Loucy (cell line): Measurements from ENCODE around the gene KRT3.

Source experiments
- CTCF ChIP-seq: fragments of 200-600 bp; sonication (generic); conservative IDR thresholded peaks from 2 replicates; pipeline ENCODE4 v1.5.1; 2014; ENCODE audit warnings: mild to moderate bottlenecking, antibody characterized with exemption, low read length
- EZH2phosphoT487 ChIP-seq: fragments of 200-600 bp; IDR thresholded peaks from 2 replicates; pipeline ENCODE4 v1.6.1; 2018; ENCODE audit warnings: antibody characterized with exemption, mild to moderate bottlenecking, moderate library complexity, borderline replicate concordance

DNA sequence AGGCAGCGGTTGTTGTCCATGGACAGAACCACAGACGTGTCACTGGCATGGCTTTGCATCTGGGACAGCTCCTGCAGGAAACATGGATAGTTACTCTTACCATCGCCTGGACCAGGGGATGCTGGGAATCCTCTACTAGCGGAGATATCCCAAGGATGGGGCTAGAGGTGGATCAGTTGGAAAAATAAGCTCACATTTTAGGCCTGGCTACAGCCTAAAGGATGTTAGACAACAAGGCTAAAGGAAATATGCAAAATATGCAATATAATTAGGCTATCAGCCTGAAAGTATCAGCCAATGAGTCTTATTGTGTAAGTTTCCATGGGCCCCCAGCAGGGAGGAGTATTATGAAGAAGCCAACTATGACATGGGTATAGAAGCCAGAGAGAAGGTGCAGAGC lies 23.7 kb downstream of the KRT3 start:
- TF ChIP-seq EZH2phosphoT487 = no peak
- TF ChIP-seq CTCF = no peak
